PFSK-1 (cell line): Measurements from ENCODE around the gene SPG11.

Source experiments
- FOXP2 ChIP-seq: optimal IDR thresholded peaks from 2 replicates; pipeline ENCODE3; 2011; ENCODE audit warnings: borderline replicate concordance, control low read depth, inconsistent platforms; ENCODE audit not compliant: insufficient read depth; ENCODE audit errors: extremely low read length, extremely low read depth
- POLR2AphosphoS5 ChIP-seq: IDR thresholded peaks from 2 replicates; pipeline ENCODE4 v1.6.1; 2012; ENCODE audit warnings: low read depth, mild to moderate bottlenecking, control low read depth, low read length, moderate library complexity
- REST ChIP-seq, 2 experiments: IDR thresholded peaks; 2 replicates each; pipeline versions ENCODE4 v1.6.1 to v1.8.0; 2011 to 2012; ENCODE audit warnings: low read depth in 2 of 2, low read length in 2 of 2, control low read depth in 1 of 2, inconsistent platforms in 1 of 2, mild to moderate bottlenecking in 1 of 2, moderate library complexity in 1 of 2; ENCODE audit not compliant: insufficient read depth in 1 of 2
- SIN3A ChIP-seq: IDR thresholded peaks from 2 replicates; pipeline ENCODE4 v1.6.1; 2012; ENCODE audit warnings: mild to moderate bottlenecking, low read length, moderate library complexity, borderline replicate concordance; ENCODE audit not compliant: insufficient read depth
- TAF1 ChIP-seq: IDR thresholded peaks from 2 replicates; pipeline ENCODE4 v1.6.1; 2012; ENCODE audit warnings: low read length, control low read depth, borderline replicate concordance; ENCODE audit not compliant: insufficient read depth

The SPG11 gene

GRCh38 chr15:44603126-44603525 is 60.3 kb downstream of the SPG11 start:
- TF ChIP-seq SIN3A: no peak
- no peak for TF ChIP-seq TAF1
- TF ChIP-seq POLR2AphosphoS5: no peak
- TF ChIP-seq REST (IDR thresholded peaks at IDR 0.05; ENCODE audit: insufficient read depth in 1 of 2, low read depth in 2 of 2, low read length in 2 of 2): no peak
- TF ChIP-seq FOXP2: no peak

- no peak for TF ChIP-seq POLR2AphosphoS5
- no peak for TF ChIP-seq TAF1
- no peak for TF ChIP-seq FOXP2
- TF ChIP-seq SIN3A: no peak
- no peak for TF ChIP-seq REST (IDR thresholded peaks at IDR 0.05; ENCODE audit: insufficient read depth in 1 of 2, low read depth in 2 of 2, low read length in 2 of 2)
These were observed 64.6 kb downstream of the SPG11 start for GRCh38 chr15:44598892-44599291.

GRCh38 chr15:44598066-44598465 is 65.4 kb downstream of the SPG11 start:
- TF ChIP-seq TAF1 (no peak), POLR2AphosphoS5 (no peak), REST (IDR thresholded peaks at IDR 0.05; ENCODE audit: insufficient read depth in 1 of 2, low read depth in 2 of 2, low read length in 2 of 2) (no peak), FOXP2 (no peak), SIN3A (no peak)

GRCh38 chr15:44596511-44597010 is 66.9 kb downstream of the SPG11 start:
- TF ChIP-seq TAF1 (no peak), FOXP2 (no peak), REST (IDR thresholded peaks at IDR 0.05; ENCODE audit: insufficient read depth in 1 of 2, low read depth in 2 of 2, low read length in 2 of 2) (no peak), POLR2AphosphoS5 (no peak), SIN3A (no peak)
